Fibroblast of mammary gland (primary cell): ENCODE results near the gene DDI2.

ENCODE experiments used
- DNase-seq: peaks from one replicate; pipeline ENCODE4 v3.0.0-alpha.2; 2010; ENCODE audit warnings: low read depth
- H3K4me3 ChIP-seq: 2 replicates; pipeline ENCODE4 v1.5.1; 2011; ENCODE audit warnings: low read depth, mild to moderate bottlenecking, low read length, moderate library complexity; ENCODE audit not compliant: control insufficient read depth
- TF ChIP-seq, protein P1 (sequence below): conservative IDR thresholded peaks from 2 replicates; pipeline ENCODE4 v1.5.1; 2011; ENCODE audit warnings: low read depth, low read length, inconsistent platforms; ENCODE audit not compliant: control insufficient read depth, insufficient read depth

Gene DDI2

DNA sequence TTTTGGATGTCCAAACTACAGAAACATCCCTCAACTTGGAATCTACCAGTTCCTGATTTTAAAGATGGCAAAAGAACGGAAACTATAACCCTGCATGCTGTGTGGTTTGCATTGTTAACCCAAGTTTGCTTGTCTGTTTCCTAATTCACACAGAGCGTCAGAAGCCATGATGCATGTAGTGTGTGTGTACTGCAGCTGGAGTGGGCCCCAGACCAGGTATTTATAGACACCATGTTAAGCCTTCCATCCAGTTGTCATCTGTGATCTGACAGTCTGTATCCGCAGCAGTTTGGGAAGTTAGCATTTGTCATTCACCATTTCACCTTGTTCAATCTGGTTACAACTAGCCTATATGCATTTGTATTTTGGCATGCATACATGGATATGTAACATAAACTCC lies 39.2 kb downstream of the DDI2 start:
- TF ChIP-seq, protein P1, sequence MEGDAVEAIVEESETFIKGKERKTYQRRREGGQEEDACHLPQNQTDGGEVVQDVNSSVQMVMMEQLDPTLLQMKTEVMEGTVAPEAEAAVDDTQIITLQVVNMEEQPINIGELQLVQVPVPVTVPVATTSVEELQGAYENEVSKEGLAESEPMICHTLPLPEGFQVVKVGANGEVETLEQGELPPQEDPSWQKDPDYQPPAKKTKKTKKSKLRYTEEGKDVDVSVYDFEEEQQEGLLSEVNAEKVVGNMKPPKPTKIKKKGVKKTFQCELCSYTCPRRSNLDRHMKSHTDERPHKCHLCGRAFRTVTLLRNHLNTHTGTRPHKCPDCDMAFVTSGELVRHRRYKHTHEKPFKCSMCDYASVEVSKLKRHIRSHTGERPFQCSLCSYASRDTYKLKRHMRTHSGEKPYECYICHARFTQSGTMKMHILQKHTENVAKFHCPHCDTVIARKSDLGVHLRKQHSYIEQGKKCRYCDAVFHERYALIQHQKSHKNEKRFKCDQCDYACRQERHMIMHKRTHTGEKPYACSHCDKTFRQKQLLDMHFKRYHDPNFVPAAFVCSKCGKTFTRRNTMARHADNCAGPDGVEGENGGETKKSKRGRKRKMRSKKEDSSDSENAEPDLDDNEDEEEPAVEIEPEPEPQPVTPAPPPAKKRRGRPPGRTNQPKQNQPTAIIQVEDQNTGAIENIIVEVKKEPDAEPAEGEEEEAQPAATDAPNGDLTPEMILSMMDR, result no peak
- DNase-seq, result no peak
- no peak overlapping the region for H3K4me3 ChIP-seq

DNA sequence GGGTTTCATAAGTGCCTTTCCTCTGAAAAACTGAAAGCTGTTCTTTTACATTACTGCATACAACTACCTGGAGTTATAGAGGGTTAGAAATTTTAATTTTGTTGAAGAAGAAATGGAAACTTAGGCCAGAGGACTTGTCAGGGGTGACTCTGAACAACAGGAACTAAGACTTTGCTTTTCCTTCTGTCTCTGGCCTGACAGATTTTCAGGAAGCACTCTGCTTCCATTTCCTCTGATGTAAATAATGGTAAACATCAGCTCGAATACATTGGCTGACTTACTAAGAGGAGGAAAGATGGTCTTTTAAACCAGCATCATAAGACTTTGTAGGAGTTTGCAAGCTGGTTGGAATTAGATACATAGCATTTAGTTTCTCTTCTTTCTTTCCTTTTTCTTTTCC lies 39.8 kb downstream of the DDI2 start:
- TF ChIP-seq, protein P1, result no peak
- no peak overlapping the region for H3K4me3 ChIP-seq
- no peak for DNase-seq

DNA sequence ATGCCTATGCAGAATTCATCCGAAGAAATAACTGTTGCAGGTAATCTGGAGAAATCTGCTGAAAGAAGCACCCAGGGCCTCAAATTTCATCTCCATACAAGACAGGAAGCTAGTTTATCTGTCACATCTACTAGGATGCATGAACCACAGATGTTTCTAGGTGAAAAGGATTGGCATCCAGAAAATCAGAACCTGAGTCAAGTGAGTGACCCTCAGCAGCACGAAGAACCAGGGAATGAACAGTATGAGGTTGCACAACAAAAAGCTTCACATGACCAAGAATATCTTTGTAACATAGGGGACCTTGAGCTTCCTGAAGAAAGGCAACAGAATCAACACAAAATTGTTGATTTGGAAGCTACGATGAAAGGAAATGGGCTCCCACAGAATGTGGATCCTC lies 42.9 kb downstream of the DDI2 start:
- H3K4me3 ChIP-seq, result no peak overlapping the region
- DNase-seq, result no peak
- TF ChIP-seq, protein P1, result no peak

DNA sequence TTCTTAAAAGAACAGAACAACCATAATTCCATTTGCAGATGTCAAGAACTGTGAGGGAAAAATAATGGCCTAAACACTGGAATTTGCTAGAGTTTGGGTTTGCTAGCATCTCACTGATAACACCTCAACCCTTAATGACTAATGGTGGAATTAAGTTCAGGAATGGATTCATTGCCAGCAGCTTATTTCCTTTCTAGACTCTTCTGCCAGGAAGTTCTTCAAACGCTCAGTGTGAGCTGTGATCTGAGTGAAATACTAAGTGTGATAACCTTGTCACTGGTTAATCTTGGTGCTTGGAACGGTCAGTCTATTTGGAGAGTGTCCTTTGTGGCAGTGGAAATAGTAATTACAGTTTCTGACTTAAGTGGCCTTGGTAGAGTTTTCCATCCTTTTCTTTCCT lies 45.2 kb downstream of the DDI2 start:
- TF ChIP-seq, protein P1, result no peak
- H3K4me3 ChIP-seq, result no peak overlapping the region
- DNase-seq, result no peak

DNA sequence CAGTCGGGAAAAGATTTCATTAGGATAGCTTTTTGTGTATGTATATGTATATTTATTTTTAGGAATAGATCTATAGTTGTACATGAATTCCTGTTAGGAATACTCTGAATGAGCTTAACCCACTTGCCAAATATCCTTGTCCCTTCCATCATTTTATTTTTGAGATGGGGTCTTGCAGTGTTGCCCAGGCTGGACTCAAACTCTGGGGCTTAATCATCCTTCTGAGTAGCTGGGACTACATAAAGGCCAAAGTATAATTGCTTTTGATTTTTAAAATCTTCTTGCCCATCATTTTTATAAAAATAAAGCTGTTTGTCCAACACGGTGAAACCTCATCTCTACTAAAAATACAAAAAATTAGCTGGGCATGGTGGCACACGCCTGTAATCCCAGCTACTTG lies 46.7 kb downstream of the DDI2 start:
- no peak overlapping the region for H3K4me3 ChIP-seq
- DNase-seq, result no peak
- TF ChIP-seq, protein P1, result no peak

DNA sequence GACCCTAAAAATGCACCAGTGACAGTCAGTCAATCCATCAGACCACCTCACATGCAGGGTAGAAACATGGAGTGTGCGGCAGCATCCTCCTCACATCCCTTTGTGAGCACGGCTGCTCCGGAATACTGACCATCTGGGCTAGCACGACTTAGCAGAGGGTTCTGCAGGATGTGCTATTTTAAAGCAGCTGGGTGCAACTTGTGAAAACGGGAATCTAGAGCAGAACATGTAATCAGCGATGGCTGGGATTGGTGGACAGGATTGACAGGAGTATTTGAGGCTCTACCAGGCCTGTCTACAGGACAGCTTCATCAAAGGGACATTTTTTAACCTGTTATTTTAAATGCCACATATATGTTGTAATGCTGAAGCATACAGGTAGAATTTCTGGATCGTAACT lies 50.1 kb downstream of the DDI2 start:
- no peak for DNase-seq
- no peak overlapping the region for H3K4me3 ChIP-seq
- TF ChIP-seq, protein P1, result no peak

DNA sequence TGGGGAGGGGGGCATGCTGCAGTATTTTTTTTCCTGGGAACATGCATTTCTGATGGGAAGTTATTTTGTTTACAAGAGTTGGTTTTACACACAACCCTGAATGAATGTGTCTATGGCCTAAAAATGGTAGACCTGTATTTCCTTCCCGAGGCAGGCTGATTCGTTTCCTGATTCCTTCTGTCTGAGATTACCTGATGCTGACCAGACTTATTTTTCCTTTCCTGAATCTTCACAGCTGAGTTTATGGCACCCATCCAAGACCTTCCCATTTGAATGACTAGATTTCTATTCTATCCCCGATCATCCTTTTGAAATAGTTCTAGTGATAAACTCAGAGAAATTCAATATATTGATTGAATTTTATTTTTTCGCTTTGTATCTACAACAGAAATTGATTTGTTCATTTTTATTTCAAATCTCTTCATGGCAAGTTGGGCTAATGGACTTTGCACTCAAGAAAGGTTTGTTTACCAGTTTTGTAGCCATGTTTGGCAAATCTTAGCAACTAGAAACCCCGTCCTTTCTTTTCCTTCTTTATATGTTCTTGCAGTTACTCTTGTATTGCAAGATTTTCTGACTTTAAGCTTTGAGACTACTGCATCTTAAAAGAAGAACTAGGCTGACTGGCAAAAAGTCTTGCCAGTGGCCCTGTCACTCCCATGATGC lies 51.0 kb downstream of the DDI2 start:
- TF ChIP-seq, protein P1, result no peak
- DNase-seq, result no peak
- H3K4me3 ChIP-seq, result no peak overlapping the region
